CD14-positive monocyte (primary cell): Measurements from ENCODE around the gene GFM1. TPM values are rescaled to one million over a fixed set of nuclear protein-coding genes. Genes with fewer than 3 reads are reported as not detected.
A peak's percentile ranks its signal among the peaks of the same experiment; 100 is the strongest.

Source experiments
- DNase-seq, 3 donors: peaks; one replicate each; pipeline ENCODE4 v3.0.0-alpha.2; 2011 to 2022
- H2AFZ ChIP-seq: 2 replicates; pipeline ENCODE4 v1.6.0; 2012; ENCODE audit warnings: mild to moderate bottlenecking, low read depth, low read length, inconsistent platforms; ENCODE audit not compliant: insufficient read depth, poor library complexity, severe bottlenecking
- H3K27ac ChIP-seq, 2 donors: 1 replicate in 1 of 2; 2 replicates in 1 of 2; pipeline ENCODE4 v1.5.1; 2012 to 2013; ENCODE audit warnings: low read length in 2 of 2, control low read depth in 1 of 2, inconsistent platforms in 1 of 2, low read depth in 1 of 2, mild to moderate bottlenecking in 1 of 2
- H3K27me3 ChIP-seq, 2 donors: one replicate each; pipeline versions ENCODE4 v1.6.0 to v1.6.1; 2011 to 2013; ENCODE audit warnings: low read length in 2 of 2; ENCODE audit not compliant: control insufficient read depth in 2 of 2, insufficient read depth in 2 of 2
- H3K36me3 ChIP-seq, 2 donors: replicated peaks in 1 of 2; 1 replicate in 1 of 2; 2 replicates in 1 of 2; pipeline versions ENCODE4 v1.5.1 to v1.6.1; 2012 to 2013; ENCODE audit warnings: low read length in 2 of 2, control low read depth in 1 of 2, inconsistent platforms in 1 of 2, mild to moderate bottlenecking in 1 of 2; ENCODE audit not compliant: insufficient read depth in 2 of 2, control insufficient read depth in 1 of 2
- H3K4me1 ChIP-seq, 2 donors: 1 replicate in 1 of 2; 2 replicates in 1 of 2; pipeline versions ENCODE4 v1.5.1 to v1.6.1; 2012 to 2013; ENCODE audit warnings: low read length in 2 of 2, control low read depth in 1 of 2, inconsistent platforms in 1 of 2, mild to moderate bottlenecking in 1 of 2, moderate library complexity in 1 of 2; ENCODE audit not compliant: insufficient read depth in 2 of 2, control insufficient read depth in 1 of 2
- H3K4me2 ChIP-seq: replicated peaks from 2 replicates; pipeline ENCODE3; 2012; ENCODE audit warnings: low read length, moderate library complexity, mild to moderate bottlenecking; ENCODE audit not compliant: poor library complexity, severe bottlenecking; ENCODE audit errors: extremely low read depth
- H3K4me3 ChIP-seq, 3 experiments: fragments of 200-600 bp in 1 of 3; sonication (generic) in 1 of 3; replicated peaks in 1 of 3; 1 replicate in 2 of 3; 2 replicates in 1 of 3; pipeline ENCODE4 v1.5.1; 2011 to 2013; ENCODE audit warnings: low read length in 3 of 3, mild to moderate bottlenecking in 3 of 3, control low read depth in 2 of 3, low read depth in 2 of 3, inconsistent platforms in 1 of 3, moderate library complexity in 1 of 3
- H3K79me2 ChIP-seq: 2 replicates; pipeline ENCODE4 v1.6.0; 2012; ENCODE audit warnings: mild to moderate bottlenecking, control low read depth, inconsistent platforms, low read length, moderate library complexity; ENCODE audit not compliant: insufficient read depth
- H3K9ac ChIP-seq: 2 replicates; pipeline ENCODE4 v1.6.0; 2017; ENCODE audit warnings: low read length, mild to moderate bottlenecking; ENCODE audit not compliant: insufficient read depth, poor library complexity, severe bottlenecking
- H3K9me3 ChIP-seq, 2 donors: replicated peaks in 1 of 2; 1 replicate in 1 of 2; 2 replicates in 1 of 2; pipeline versions ENCODE4 v1.5.1 to v1.6.1; 2012 to 2013; ENCODE audit warnings: low read length in 2 of 2, control low read depth in 1 of 2; ENCODE audit not compliant: control insufficient read depth in 1 of 2, insufficient read depth in 1 of 2
- H4K20me1 ChIP-seq: 2 replicates; pipeline ENCODE4 v1.6.0; 2012; ENCODE audit warnings: mild to moderate bottlenecking, low read length, control low read depth, moderate library complexity; ENCODE audit not compliant: insufficient read depth
- H3K27ac Mint-ChIP-seq, 7 donors: one replicate each; pipeline ENCODE4 v1.8.0; 2020; ENCODE audit warnings: mild to moderate bottlenecking in 7 of 7, mixed read lengths in 7 of 7, moderate library complexity in 6 of 7, inconsistent platforms in 2 of 7
- H3K27me3 Mint-ChIP-seq, 3 donors: one replicate each; pipeline ENCODE4 v1.8.0; 2021 to 2022; ENCODE audit warnings: low read depth in 3 of 3, mild to moderate bottlenecking in 3 of 3, mixed read lengths in 3 of 3, moderate library complexity in 3 of 3, inconsistent platforms in 1 of 3
- H3K36me3 Mint-ChIP-seq, 2 donors: one replicate each; pipeline ENCODE4 v1.8.0; 2020; ENCODE audit warnings: mixed read lengths in 2 of 2, inconsistent platforms in 1 of 2, mild to moderate bottlenecking in 1 of 2
- H3K4me1 Mint-ChIP-seq: one replicate; pipeline ENCODE4 v1.8.0; 2020; ENCODE audit warnings: mild to moderate bottlenecking, mixed read lengths
- H3K4me3 Mint-ChIP-seq, 2 donors: one replicate each; pipeline ENCODE4 v1.8.0; 2020; ENCODE audit warnings: mild to moderate bottlenecking in 2 of 2, mixed read lengths in 2 of 2, moderate library complexity in 1 of 2
- H3K9me3 Mint-ChIP-seq, 7 donors: one replicate each; pipeline ENCODE4 v1.8.0; 2020 to 2022; ENCODE audit warnings: mixed read lengths in 7 of 7, mild to moderate bottlenecking in 6 of 7, moderate library complexity in 6 of 7, inconsistent platforms in 2 of 7
- WGBS: methylation state at CpG from one replicate; pipeline ENCODE4 v1.1.5; 2013; ENCODE audit warnings: missing lambda C conversion rate; ENCODE audit not compliant: insufficient coverage; 5-methylcytosine and 5-hydroxymethylcytosine counted together
- intact Hi-C, 2 donors: fragments of 100-400 bp; cut with micrococcal nuclease; formaldehyde crosslinking; loops; one replicate each; pipeline versions ENCODE4 v1.15.0 to v1.15.1; 2023
- polyA plus RNA-seq, 3 donors: library from polyadenylated mRNA; depleted of rRNA in 1 of 3; unstranded in 2 of 3; stranded (reverse) in 1 of 3; fragments of 300-500 nt in 2 of 3; fragments of >200 nt in 1 of 3; fragmentation: Illumina TruSeq in 2 of 3; gene quantifications; 1 replicate in 2 of 3; 2 replicates in 1 of 3; pipeline ENCODE4 v1.2.3, GENCODE V29; 2012 to 2021
- TF ChIP-seq, protein P1 (sequence below): fragments of 200-600 bp; IDR thresholded peaks from one replicate; pipeline ENCODE4 v1.8.0; 2022; ENCODE audit warnings: antibody characterized with exemption, mild to moderate bottlenecking

Gene GFM1
- polyA plus RNA-seq, 3 donors = 11.2 to 21.3 (median 18.5) TPM

DNA sequence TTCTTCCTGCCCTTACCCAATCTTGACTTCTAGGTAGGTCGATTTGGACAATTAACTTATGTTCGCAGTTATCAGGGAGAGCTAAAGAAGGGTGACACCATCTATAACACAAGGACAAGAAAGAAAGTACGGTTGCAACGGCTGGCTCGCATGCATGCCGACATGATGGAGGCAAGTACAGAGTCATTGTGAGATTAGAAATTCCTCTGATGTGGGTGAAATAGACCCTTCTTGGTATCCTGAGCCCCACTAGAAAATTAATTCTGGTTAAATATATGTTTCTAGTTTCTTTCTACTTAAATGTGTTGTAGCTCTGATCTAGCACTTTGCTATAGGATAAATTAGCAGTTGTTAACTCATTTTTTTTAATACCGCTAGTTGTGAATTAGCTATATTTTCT is 14.6 kb downstream of the GFM1 start:
- Histone ChIP-seq H2AFZ (no peak overlapping the region), H3K27me3 (no peaks in the 10 kb centered on the region), H3K4me1 (no peaks in the 10 kb centered on the region), H3K27ac (no peak overlapping the region), H3K4me3 (no peak overlapping the region), H4K20me1 (no peaks in the 10 kb centered on the region), H3K4me2 (no peak overlapping the region), H3K79me2 (no peaks in the 10 kb centered on the region), H3K36me3 (peaks cover 76 to 92% of the 10 kb centered on the region in 2 donors), H3K9ac (no peak overlapping the region), H3K9me3 (no peaks in the 10 kb centered on the region)
- Mint-ChIP-seq H3K4me1 (no peaks in the 10 kb centered on the region), H3K36me3 (peaks cover 66 to 80% of the 10 kb centered on the region in 2 donors), H3K9me3 (no peaks in the 10 kb centered on the region), H3K27me3 (no peaks in the 10 kb centered on the region), H3K4me3 (no peak overlapping the region), H3K27ac (no peak overlapping the region)
- TF ChIP-seq, protein P1, sequence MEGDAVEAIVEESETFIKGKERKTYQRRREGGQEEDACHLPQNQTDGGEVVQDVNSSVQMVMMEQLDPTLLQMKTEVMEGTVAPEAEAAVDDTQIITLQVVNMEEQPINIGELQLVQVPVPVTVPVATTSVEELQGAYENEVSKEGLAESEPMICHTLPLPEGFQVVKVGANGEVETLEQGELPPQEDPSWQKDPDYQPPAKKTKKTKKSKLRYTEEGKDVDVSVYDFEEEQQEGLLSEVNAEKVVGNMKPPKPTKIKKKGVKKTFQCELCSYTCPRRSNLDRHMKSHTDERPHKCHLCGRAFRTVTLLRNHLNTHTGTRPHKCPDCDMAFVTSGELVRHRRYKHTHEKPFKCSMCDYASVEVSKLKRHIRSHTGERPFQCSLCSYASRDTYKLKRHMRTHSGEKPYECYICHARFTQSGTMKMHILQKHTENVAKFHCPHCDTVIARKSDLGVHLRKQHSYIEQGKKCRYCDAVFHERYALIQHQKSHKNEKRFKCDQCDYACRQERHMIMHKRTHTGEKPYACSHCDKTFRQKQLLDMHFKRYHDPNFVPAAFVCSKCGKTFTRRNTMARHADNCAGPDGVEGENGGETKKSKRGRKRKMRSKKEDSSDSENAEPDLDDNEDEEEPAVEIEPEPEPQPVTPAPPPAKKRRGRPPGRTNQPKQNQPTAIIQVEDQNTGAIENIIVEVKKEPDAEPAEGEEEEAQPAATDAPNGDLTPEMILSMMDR = no peak
- intact Hi-C loops = loop anchor here in 1 of 2 donors (5.0 kb wide), 1 partner anchor 128 kb away; no protein-coding TSS in a partner anchor
- no peak for DNase-seq
- no CpG with 5 or more reads among the region's 7 CpGs for WGBS

DNA sequence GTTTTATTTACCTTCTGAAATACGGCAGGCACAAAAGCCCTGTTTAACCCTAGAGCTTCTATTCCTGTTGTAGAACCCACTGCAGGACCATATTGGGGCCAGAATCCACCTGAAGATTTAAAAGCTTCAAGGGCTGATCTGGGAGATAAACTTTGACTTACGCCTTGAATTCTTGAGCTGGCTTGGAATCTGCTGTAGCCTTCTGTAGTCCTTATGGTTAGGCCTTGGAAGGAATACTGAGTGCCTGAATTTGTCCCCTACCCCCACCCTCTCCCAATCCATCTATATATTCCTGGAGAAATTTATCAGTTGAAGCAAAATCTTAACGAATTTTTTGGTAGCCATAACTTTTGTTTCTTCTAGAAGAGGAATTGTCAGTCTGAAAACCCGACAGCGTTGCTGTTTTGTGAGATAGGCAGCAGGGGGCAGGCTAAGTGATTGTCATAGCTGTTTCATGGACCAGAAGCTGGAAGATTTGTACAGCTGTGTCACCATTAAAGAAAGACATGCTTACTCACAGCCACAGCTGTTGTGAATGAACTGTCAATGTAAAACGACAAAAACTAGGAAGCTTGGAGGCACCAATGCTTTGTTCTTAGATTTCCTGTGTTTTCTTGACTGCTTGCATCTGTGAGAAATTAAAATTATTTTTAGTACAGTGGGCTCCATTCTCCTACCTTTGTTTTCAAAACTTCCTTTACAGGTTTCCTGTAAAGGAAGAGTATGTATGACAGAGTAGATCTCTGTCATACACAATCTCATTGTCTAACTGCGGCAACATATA is 15.3 kb downstream of the GFM1 start:
- no peak overlapping the region for H3K9ac ChIP-seq
- no peaks in the 10 kb centered on the region for H3K79me2 ChIP-seq
- H3K4me3 ChIP-seq = no peak overlapping the region
- Mint-ChIP-seq H3K27ac (peak overlapping the region in 1 of 7 donors; percentile 19), H3K4me3 (no peak overlapping the region), H3K9me3 (no peaks in the 10 kb centered on the region), H3K36me3 (peaks cover 66 to 78% of the 10 kb centered on the region in 2 donors), H3K4me1 (no peaks in the 10 kb centered on the region), H3K27me3 (no peaks in the 10 kb centered on the region)
- peak; percentile 31 to 51 (median 44) for DNase-seq
- H3K9me3 ChIP-seq = no peaks in the 10 kb centered on the region
- no peaks in the 10 kb centered on the region for H3K27me3 ChIP-seq
- TF ChIP-seq, protein P1 = peak; percentile 72
- 14% methylated on average over 3 of the region's 7 CpGs for WGBS
- H3K4me1 ChIP-seq = no peaks in the 10 kb centered on the region
- H3K36me3 ChIP-seq = peaks cover 76 to 92% of the 10 kb centered on the region in 2 donors
- intact Hi-C loops = loop anchor here (5.0 kb wide), 1 partner anchor 128 kb away; no protein-coding TSS in a partner anchor
- no peak overlapping the region for H3K27ac ChIP-seq
- H3K4me2 ChIP-seq = no peak overlapping the region
- H4K20me1 ChIP-seq = no peaks in the 10 kb centered on the region
- H2AFZ ChIP-seq = no peak overlapping the region
